ENCODE data around the gene IRS2. TPM values are rescaled to one million over a fixed set of nuclear protein-coding genes. Genes with fewer than 3 reads are reported as not detected.

IRS2 gene
- total and polyA plus RNA-seq, 2 experiments from 2014 or later = 3.6 to 14.5 TPM

DNA sequence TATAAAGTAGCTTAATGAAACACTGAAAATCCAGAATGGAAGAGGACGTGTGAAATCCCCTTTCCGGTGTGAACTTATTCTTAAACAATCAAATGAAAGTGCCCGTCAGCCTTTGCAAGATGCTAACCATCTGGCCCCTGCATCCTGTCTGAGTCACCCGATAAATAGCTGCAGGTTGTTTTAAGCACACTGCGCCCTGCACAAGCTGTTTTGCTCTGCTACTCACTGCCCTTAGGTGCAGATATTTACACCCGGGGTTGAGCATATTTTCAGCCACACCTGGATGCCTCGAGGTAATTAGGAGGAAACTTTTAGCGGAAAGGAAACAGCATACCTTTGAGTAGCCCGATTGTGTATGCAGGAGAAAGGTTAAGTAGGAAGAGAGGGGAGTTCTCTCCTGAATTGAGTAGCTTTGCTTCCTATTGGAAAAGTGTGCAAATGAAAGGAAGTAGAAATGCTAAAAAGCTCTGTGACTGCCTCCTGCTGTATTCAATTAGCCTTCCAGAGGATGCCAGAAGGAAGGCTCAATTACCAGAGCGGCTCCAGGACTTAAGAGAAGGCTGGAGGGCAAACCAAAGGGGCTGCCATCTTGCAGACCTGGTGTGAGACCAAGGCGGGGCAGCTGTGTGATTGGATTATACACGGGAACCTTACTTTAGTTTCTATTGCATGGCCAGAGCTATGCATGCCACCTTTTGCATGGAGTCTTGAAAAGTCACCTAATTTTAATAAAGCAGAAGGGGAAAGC lies 42.5 kb downstream of the IRS2 start (continued):
- TF ChIP-seq, protein P1, sequence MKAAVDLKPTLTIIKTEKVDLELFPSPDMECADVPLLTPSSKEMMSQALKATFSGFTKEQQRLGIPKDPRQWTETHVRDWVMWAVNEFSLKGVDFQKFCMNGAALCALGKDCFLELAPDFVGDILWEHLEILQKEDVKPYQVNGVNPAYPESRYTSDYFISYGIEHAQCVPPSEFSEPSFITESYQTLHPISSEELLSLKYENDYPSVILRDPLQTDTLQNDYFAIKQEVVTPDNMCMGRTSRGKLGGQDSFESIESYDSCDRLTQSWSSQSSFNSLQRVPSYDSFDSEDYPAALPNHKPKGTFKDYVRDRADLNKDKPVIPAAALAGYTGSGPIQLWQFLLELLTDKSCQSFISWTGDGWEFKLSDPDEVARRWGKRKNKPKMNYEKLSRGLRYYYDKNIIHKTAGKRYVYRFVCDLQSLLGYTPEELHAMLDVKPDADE (IDR thresholded peaks at IDR 0.05) = no peak
- TF ChIP-seq NANOG (IDR thresholded peaks at IDR 0.05; ENCODE audit: borderline replicate concordance) = no peak
- no peak for TF ChIP-seq STAT1 (IDR thresholded peaks at IDR 0.05; ENCODE audit: unreplicated experiment)
- TF ChIP-seq JUNB (IDR thresholded peaks at IDR 0.05; ENCODE audit: unreplicated experiment) = no peak
- TF ChIP-seq ZNF114 (CRISPR knock-in tag; IDR thresholded peaks at IDR 0.05) = no peak

DNA sequence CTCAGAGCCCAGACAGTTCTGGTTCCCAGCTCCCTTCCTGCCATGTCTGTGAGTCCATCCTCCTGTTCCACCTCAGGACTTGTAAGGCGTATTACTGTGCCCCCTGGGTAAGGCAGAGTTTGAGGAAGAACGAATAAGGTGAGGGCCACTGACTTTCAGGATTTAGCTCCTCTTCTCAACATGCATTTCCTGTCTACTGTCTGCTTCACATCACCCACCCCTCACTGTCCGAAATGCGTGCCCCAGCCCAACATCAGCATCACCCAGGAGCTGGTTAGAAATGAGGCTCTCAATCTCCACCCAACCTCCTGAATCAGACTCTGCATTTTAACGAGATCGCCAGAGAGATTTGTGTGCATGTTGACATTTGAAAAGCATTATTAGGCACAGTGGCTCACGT lies 44.4 kb downstream of the IRS2 start:
- no peak overlapping the region for H3K4me3 Mint-ChIP-seq
- H3K9me2 ChIP-seq (ENCODE audit: insufficient read depth) = no peaks in the 10 kb centered on the region
- no peak for DNase-seq (ENCODE audit: low spot score)
- H3K4me1 ChIP-seq (ENCODE audit: insufficient read depth) = peaks cover 5% of the 10 kb centered on the region; the same call in 1 of the 2 replicates
- no peaks in the 10 kb centered on the region for H3K36me3 ChIP-seq (ENCODE audit: insufficient read depth)
- ATAC-seq = no peak
- no peak overlapping the region for H3K4me2 ChIP-seq
- no peaks in the 10 kb centered on the region for H4K20me1 ChIP-seq (replicated peaks; ENCODE audit: insufficient read depth)
- H3K27me3 ChIP-seq (ENCODE audit: insufficient read depth) = no peaks in the 10 kb centered on the region
- no peaks in the 10 kb centered on the region for H3F3A ChIP-seq (replicated peaks; ENCODE audit: low read depth)
- H3K27ac ChIP-seq (ENCODE audit: low read depth) = no peak overlapping the region
- peaks cover 16% of the 10 kb centered on the region for H3K4me1 Mint-ChIP-seq
- no peaks in the 10 kb centered on the region for H3K9me3 Mint-ChIP-seq
- H3K79me2 ChIP-seq (replicated peaks; ENCODE audit: insufficient read depth) = no peaks in the 10 kb centered on the region
- H2AFZ ChIP-seq = no peak overlapping the region
- H3K4me3 ChIP-seq = no peak overlapping the region
- H3K36me3 Mint-ChIP-seq (ENCODE audit: low read depth) = no peaks in the 10 kb centered on the region; the same call in 2 of the 3 replicates
- peaks cover 6% of the 10 kb centered on the region for H3K27me3 Mint-ChIP-seq (ENCODE audit: insufficient read depth, low read depth, poor library complexity)
- H3K27ac Mint-ChIP-seq = no peak overlapping the region
- TF ChIP-seq STAT1 (IDR thresholded peaks at IDR 0.05; ENCODE audit: unreplicated experiment) (no peak), ZNF331 (CRISPR knock-in tag; IDR thresholded peaks at IDR 0.05; ENCODE audit: low read depth) (no peak), EZH2 (IDR thresholded peaks at IDR 0.05; ENCODE audit: low read depth, unreplicated experiment) (no peak), NANOG (IDR thresholded peaks at IDR 0.05; ENCODE audit: borderline replicate concordance) (no peak), POLR2AphosphoS5 (IDR thresholded peaks at IDR 0.05; ENCODE audit: low read depth) (no peak), JUNB (IDR thresholded peaks at IDR 0.05; ENCODE audit: unreplicated experiment) (no peak)
- TF ChIP-seq, protein P2, sequence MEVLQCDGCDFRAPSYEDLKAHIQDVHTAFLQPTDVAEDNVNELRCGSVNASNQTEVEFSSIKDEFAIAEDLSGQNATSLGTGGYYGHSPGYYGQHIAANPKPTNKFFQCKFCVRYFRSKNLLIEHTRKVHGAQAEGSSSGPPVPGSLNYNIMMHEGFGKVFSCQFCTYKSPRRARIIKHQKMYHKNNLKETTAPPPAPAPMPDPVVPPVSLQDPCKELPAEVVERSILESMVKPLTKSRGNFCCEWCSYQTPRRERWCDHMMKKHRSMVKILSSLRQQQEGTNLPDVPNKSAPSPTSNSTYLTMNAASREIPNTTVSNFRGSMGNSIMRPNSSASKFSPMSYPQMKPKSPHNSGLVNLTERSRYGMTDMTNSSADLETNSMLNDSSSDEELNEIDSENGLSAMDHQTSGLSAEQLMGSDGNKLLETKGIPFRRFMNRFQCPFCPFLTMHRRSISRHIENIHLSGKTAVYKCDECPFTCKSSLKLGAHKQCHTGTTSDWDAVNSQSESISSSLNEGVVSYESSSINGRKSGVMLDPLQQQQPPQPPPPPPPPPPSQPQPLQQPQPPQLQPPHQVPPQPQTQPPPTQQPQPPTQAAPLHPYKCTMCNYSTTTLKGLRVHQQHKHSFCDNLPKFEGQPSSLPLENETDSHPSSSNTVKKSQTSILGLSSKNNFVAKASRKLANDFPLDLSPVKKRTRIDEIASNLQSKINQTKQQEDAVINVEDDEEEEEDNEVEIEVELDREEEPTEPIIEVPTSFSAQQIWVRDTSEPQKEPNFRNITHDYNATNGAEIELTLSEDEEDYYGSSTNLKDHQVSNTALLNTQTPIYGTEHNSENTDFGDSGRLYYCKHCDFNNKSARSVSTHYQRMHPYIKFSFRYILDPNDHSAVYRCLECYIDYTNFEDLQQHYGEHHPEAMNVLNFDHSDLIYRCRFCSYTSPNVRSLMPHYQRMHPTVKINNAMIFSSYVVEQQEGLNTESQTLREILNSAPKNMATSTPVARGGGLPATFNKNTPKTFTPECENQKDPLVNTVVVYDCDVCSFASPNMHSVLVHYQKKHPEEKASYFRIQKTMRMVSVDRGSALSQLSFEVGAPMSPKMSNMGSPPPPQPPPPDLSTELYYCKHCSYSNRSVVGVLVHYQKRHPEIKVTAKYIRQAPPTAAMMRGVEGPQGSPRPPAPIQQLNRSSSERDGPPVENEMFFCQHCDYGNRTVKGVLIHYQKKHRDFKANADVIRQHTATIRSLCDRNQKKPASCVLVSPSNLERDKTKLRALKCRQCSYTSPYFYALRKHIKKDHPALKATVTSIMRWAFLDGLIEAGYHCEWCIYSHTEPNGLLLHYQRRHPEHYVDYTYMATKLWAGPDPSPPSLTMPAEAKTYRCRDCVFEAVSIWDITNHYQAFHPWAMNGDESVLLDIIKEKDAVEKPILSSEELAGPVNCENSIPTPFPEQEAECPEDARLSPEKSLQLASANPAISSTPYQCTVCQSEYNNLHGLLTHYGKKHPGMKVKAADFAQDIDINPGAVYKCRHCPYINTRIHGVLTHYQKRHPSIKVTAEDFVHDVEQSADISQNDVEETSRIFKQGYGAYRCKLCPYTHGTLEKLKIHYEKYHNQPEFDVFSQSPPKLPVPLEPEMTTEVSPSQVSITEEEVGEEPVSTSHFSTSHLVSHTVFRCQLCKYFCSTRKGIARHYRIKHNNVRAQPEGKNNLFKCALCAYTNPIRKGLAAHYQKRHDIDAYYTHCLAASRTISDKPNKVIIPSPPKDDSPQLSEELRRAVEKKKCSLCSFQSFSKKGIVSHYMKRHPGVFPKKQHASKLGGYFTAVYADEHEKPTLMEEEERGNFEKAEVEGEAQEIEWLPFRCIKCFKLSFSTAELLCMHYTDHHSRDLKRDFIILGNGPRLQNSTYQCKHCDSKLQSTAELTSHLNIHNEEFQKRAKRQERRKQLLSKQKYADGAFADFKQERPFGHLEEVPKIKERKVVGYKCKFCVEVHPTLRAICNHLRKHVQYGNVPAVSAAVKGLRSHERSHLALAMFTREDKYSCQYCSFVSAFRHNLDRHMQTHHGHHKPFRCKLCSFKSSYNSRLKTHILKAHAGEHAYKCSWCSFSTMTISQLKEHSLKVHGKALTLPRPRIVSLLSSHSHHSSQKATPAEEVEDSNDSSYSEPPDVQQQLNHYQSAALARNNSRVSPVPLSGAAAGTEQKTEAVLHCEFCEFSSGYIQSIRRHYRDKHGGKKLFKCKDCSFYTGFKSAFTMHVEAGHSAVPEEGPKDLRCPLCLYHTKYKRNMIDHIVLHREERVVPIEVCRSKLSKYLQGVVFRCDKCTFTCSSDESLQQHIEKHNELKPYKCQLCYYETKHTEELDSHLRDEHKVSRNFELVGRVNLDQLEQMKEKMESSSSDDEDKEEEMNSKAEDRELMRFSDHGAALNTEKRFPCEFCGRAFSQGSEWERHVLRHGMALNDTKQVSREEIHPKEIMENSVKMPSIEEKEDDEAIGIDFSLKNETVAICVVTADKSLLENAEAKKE (CRISPR knock-in tag; IDR thresholded peaks at IDR 0.05) = no peak
- TF ChIP-seq, protein P3, sequence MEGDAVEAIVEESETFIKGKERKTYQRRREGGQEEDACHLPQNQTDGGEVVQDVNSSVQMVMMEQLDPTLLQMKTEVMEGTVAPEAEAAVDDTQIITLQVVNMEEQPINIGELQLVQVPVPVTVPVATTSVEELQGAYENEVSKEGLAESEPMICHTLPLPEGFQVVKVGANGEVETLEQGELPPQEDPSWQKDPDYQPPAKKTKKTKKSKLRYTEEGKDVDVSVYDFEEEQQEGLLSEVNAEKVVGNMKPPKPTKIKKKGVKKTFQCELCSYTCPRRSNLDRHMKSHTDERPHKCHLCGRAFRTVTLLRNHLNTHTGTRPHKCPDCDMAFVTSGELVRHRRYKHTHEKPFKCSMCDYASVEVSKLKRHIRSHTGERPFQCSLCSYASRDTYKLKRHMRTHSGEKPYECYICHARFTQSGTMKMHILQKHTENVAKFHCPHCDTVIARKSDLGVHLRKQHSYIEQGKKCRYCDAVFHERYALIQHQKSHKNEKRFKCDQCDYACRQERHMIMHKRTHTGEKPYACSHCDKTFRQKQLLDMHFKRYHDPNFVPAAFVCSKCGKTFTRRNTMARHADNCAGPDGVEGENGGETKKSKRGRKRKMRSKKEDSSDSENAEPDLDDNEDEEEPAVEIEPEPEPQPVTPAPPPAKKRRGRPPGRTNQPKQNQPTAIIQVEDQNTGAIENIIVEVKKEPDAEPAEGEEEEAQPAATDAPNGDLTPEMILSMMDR (conservative IDR thresholded peaks at IDR 0.05; ENCODE audit: low read depth in 2 of 2) = no peak
- TF ChIP-seq, protein P1 (IDR thresholded peaks at IDR 0.05) = no peak

Measured in GM23338 (cell line).